Esophagus muscularis mucosa (tissue), 3 donors: ENCODE measurements around the gene FRMD4A.

ENCODE experiments used
- POLR2AphosphoS5 ChIP-seq, 2 donors: sonication (generic); formaldehyde crosslinking; IDR thresholded peaks; one replicate each; pipeline ENCODE4 v1.6.1; 2017; ENCODE audit warnings: antibody characterized with exemption in 2 of 2
- TF ChIP-seq, protein P1 (sequence below), 3 experiments: fragments of 200-600 bp in 2 of 3; fragments of 450-650 bp in 1 of 3; sonication (generic) in 2 of 3; IDR thresholded peaks; one replicate each; pipeline ENCODE4 v1.5.1; 2017 to 2019; ENCODE audit warnings: antibody characterized with exemption in 3 of 3, mild to moderate bottlenecking in 2 of 3, moderate library complexity in 1 of 3

GRCh38 chr10:13938950-13939349, 391.8 kb downstream of the FRMD4A start:
- TF ChIP-seq, protein P1, sequence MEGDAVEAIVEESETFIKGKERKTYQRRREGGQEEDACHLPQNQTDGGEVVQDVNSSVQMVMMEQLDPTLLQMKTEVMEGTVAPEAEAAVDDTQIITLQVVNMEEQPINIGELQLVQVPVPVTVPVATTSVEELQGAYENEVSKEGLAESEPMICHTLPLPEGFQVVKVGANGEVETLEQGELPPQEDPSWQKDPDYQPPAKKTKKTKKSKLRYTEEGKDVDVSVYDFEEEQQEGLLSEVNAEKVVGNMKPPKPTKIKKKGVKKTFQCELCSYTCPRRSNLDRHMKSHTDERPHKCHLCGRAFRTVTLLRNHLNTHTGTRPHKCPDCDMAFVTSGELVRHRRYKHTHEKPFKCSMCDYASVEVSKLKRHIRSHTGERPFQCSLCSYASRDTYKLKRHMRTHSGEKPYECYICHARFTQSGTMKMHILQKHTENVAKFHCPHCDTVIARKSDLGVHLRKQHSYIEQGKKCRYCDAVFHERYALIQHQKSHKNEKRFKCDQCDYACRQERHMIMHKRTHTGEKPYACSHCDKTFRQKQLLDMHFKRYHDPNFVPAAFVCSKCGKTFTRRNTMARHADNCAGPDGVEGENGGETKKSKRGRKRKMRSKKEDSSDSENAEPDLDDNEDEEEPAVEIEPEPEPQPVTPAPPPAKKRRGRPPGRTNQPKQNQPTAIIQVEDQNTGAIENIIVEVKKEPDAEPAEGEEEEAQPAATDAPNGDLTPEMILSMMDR (IDR thresholded peaks at IDR 0.05): no peak
- no peak for TF ChIP-seq POLR2AphosphoS5 (IDR thresholded peaks at IDR 0.05)
